ENCODE data around the gene LAMC3.

Gene LAMC3

GRCh38 chr9:131036071-131036470 lies 27.1 kb downstream of the LAMC3 start:
- H3K4me3 ChIP-seq (replicated peaks; ENCODE audit: low read depth, low read length) = no peak overlapping the region

GRCh38 chr9:131036529-131037334 lies 27.8 kb downstream of the LAMC3 start:
- no peak for DNase-seq (ENCODE audit: extremely low read depth, low read depth)
- TF ChIP-seq CTCF (IDR thresholded peaks at IDR 0.05; ENCODE audit: low read depth, low read length, missing control alignments) = no peak

More at GRCh38 chr9:131036071-131036470, 27.1 kb downstream of the LAMC3 start:
- no peak for TF ChIP-seq CTCF (IDR thresholded peaks at IDR 0.05; ENCODE audit: low read depth, low read length, missing control alignments)
- DNase-seq (ENCODE audit: extremely low read depth, low read depth) = no peak

GRCh38 chr9:131037335-131038255 lies 28.6 kb downstream of the LAMC3 start:
- H3K4me3 ChIP-seq (replicated peaks; ENCODE audit: low read depth, low read length) = no peak overlapping the region
- no peak for TF ChIP-seq CTCF (IDR thresholded peaks at IDR 0.05; ENCODE audit: low read depth, low read length, missing control alignments)

More at GRCh38 chr9:131036529-131037334, 27.8 kb downstream of the LAMC3 start:
- H3K4me3 ChIP-seq (replicated peaks; ENCODE audit: low read depth, low read length) = no peak overlapping the region

GRCh38 chr9:131038256-131039128 lies 29.5 kb downstream of the LAMC3 start:
- DNase-seq (ENCODE audit: extremely low read depth, low read depth) = no peak
- no peak for TF ChIP-seq CTCF (IDR thresholded peaks at IDR 0.05; ENCODE audit: low read depth, low read length, missing control alignments)
- H3K4me3 ChIP-seq (replicated peaks; ENCODE audit: low read depth, low read length) = no peak overlapping the region

More at GRCh38 chr9:131037335-131038255, 28.6 kb downstream of the LAMC3 start:
- no peak for DNase-seq (ENCODE audit: extremely low read depth, low read depth)

- no peak overlapping the region for H3K4me3 ChIP-seq (replicated peaks; ENCODE audit: low read depth, low read length)
- no peak for DNase-seq (ENCODE audit: extremely low read depth, low read depth)
- no peak for TF ChIP-seq CTCF (IDR thresholded peaks at IDR 0.05; ENCODE audit: low read depth, low read length, missing control alignments)
Measured at GRCh38 chr9:131039129-131039954, 30.4 kb downstream of the LAMC3 start.

Data from HFF-Myc (cell line).